Heart left ventricle (tissue), 16 donors: ENCODE data around the gene ASTN2. TPM values are rescaled to one million over a fixed set of nuclear protein-coding genes. Genes with fewer than 3 reads are reported as not detected.
A peak's percentile ranks its signal among the peaks of the same experiment; 100 is the strongest.

ENCODE experiments used
- ATAC-seq, 4 donors: fragments of 200-7000 bp; cut with Tn5 transposase; one replicate each; pipeline ENCODE4 v1.9.1; 2020 to 2022; ENCODE audit warnings: moderate library complexity in 4 of 4, mild to moderate bottlenecking in 3 of 4, moderate number of reproducible peaks in 1 of 4
- DNase-seq, 5 donors: peaks; one replicate each; pipeline ENCODE4 v3.0.0-alpha.2; 2020
- H3K27ac ChIP-seq, 12 donors: fragments of 200-600 bp; sonication (generic) in 4 of 12; one replicate each; pipeline versions ENCODE4 v1.5.0 to v1.8.0; 2016 to 2022; ENCODE audit warnings: mild to moderate bottlenecking in 2 of 12
- H3K27me3 ChIP-seq, 9 donors: fragments of 200-600 bp; sonication (generic) in 2 of 9; one replicate each; pipeline versions ENCODE4 v1.5.1 to v1.8.0; 2016 to 2022; ENCODE audit warnings: mild to moderate bottlenecking in 3 of 9
- H3K36me3 ChIP-seq, 9 donors: fragments of 200-600 bp; sonication (generic) in 2 of 9; one replicate each; pipeline versions ENCODE4 v1.5.0 to v1.8.0; 2018 to 2022; ENCODE audit warnings: mild to moderate bottlenecking in 2 of 9
- H3K4me1 ChIP-seq, 12 donors: fragments of 200-600 bp; sonication (generic) in 4 of 12; one replicate each; pipeline versions ENCODE4 v1.5.0 to v1.8.0; 2016 to 2022; ENCODE audit warnings: mild to moderate bottlenecking in 3 of 12
- H3K4me3 ChIP-seq, 12 donors: fragments of 200-600 bp; sonication (generic) in 4 of 12; one replicate each; pipeline versions ENCODE4 v1.5.0 to v1.8.0; 2017 to 2022; ENCODE audit warnings: mild to moderate bottlenecking in 9 of 12, moderate library complexity in 4 of 12
- H3K9me3 ChIP-seq, 12 donors: fragments of 200-600 bp; sonication (generic) in 4 of 12; one replicate each; pipeline versions ENCODE4 v1.5.0 to v1.8.0; 2016 to 2022; ENCODE audit warnings: mild to moderate bottlenecking in 1 of 12
- POLR2A ChIP-seq, 2 donors: fragments of 450-650 bp; IDR thresholded peaks; one replicate each; pipeline ENCODE4 v1.6.1; 2017; ENCODE audit warnings: antibody characterized with exemption in 2 of 2, mild to moderate bottlenecking in 2 of 2, moderate library complexity in 2 of 2
- WGBS, 4 donors: extraction: QIAGEN DNeasy Blood & Tissue Kit in 2 of 4; methylation state at CpG; one replicate each; pipeline versions ENCODE4 v1.1.5 to v1.1.7; 2013 to 2018; 5-methylcytosine and 5-hydroxymethylcytosine counted together
- intact Hi-C, 10 donors: fragments of 100-400 bp; cut with DNase I; formaldehyde crosslinking; loops; one replicate each; pipeline versions ENCODE4 v1.11.1 to v1.14.2; 2022
- polyA plus RNA-seq, 2 donors: library from polyadenylated mRNA; stranded (reverse); fragments of 200-250 nt; gene quantifications; one replicate each; pipeline ENCODE4 v1.2.3, GENCODE V29; 2013
- total RNA-seq, 9 donors: library from RNA; depleted of rRNA in 2 of 9; stranded (reverse); fragments of >200 nt in 2 of 9; fragmentation: NEBNext Ultra II Directional in 3 of 9; extraction: Animal tissue kit (Norgen Biotek cat#: 25700) in 3 of 9; gene quantifications; one replicate each; pipeline versions ENCODE4 v1.1.0 to v1.2.4, GENCODE V29; 2016 to 2023
- TF ChIP-seq, protein P1 (sequence below), 12 donors: fragments of 200-600 bp; sonication (generic) in 4 of 12; IDR thresholded peaks; one replicate each; pipeline versions ENCODE4 v1.5.0 to v1.8.0; 2018 to 2022; ENCODE audit warnings: antibody characterized with exemption in 12 of 12, mild to moderate bottlenecking in 5 of 12
- donor health status: ischemic (EF 13 %, LVEDD 7.1; RV severe dilation, severe dysfunction).
- donor health status: healthy with polysubstance abuse.
- donor health status: DM: no; HTN: yes; CAD: no.
- donor health status: DM: no; HTN: no; CAD: no.
- donor health status: ischemic (EF 25% LVEDD 6.9; RV normal size, moderate dysfunction).
- donor health status: ischemic (EF 25% LVEDD 5.7; RV mildly dilated, moderate dysfunction).
- donor health status: healthy.
- donor health status: DM: yes; HTN: yes; CAD: no.
- donor health status: ischemic (EF 35%, LVEDD 5.7; RV mildly dilated, moderate dysfunction).
- donor health status: nonischemic (EF 11% LVEDD 7.7; RV severe dilation, severe dysfunction).
- donor health status: DM: yes; HTN: yes; CAD: no.
- donor health status: PGD.
- donor health status: ischemic (EF 29% LVEDD 5.4; RV normal size, mild dysfunction).
- donor health status: nonischemic (EF 23%, LVEDD 6.1; RV moderate dilation, normal function).

ASTN2 gene
- total and polyA plus RNA-seq, 11 donors = 2.5 to 6.0 (median 3.5) TPM

DNA sequence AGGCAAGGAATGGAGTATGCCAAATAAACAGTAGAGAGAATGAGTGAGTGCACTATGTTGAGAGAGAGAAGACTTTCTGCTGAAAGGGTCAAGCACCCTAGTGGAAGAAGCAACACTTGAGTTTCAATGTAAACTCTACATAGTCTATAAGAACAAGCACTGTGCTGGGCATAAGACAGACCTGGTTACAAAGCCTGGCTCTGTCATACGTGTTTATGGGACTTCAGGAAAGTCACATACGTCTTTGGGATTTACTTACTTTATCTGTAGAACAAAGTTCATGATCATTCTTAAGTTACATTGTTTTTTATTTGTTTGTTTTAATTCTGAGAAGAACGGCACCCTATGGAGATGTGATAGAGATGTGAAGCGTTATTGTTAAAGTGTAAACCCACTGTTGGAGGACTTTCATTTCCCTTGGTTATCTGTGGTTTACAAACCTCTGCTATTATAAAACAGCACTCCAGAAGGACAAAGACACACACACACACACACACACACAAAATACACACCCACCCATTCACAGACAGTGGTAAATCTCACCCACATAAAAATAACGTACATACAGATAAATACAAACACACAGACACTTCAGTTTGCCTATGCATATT is 798.4 kb downstream of the ASTN2 start:
- no peak for DNase-seq
- 86 to 91% (median 89%) methylated on average over 5 of the region's 5 CpGs for WGBS, 4 donors
- no peak overlapping the region for H3K27ac ChIP-seq
- no peaks in the 10 kb centered on the region for H3K27me3 ChIP-seq
- no peaks in the 10 kb centered on the region for H3K4me1 ChIP-seq
- H3K9me3 ChIP-seq = peaks cover 0 to 13% (median 0%) of the 10 kb centered on the region in 12 donors
- H3K36me3 ChIP-seq = peaks cover 0 to 5% (median 0%) of the 10 kb centered on the region in 9 donors
- no peak for ATAC-seq
- H3K4me3 ChIP-seq = no peak overlapping the region
- intact Hi-C loops = no loop called here
- no peak for TF ChIP-seq POLR2A (IDR thresholded peaks at IDR 0.05)
- TF ChIP-seq, protein P1, sequence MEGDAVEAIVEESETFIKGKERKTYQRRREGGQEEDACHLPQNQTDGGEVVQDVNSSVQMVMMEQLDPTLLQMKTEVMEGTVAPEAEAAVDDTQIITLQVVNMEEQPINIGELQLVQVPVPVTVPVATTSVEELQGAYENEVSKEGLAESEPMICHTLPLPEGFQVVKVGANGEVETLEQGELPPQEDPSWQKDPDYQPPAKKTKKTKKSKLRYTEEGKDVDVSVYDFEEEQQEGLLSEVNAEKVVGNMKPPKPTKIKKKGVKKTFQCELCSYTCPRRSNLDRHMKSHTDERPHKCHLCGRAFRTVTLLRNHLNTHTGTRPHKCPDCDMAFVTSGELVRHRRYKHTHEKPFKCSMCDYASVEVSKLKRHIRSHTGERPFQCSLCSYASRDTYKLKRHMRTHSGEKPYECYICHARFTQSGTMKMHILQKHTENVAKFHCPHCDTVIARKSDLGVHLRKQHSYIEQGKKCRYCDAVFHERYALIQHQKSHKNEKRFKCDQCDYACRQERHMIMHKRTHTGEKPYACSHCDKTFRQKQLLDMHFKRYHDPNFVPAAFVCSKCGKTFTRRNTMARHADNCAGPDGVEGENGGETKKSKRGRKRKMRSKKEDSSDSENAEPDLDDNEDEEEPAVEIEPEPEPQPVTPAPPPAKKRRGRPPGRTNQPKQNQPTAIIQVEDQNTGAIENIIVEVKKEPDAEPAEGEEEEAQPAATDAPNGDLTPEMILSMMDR (IDR thresholded peaks at IDR 0.05) = no peak

DNA sequence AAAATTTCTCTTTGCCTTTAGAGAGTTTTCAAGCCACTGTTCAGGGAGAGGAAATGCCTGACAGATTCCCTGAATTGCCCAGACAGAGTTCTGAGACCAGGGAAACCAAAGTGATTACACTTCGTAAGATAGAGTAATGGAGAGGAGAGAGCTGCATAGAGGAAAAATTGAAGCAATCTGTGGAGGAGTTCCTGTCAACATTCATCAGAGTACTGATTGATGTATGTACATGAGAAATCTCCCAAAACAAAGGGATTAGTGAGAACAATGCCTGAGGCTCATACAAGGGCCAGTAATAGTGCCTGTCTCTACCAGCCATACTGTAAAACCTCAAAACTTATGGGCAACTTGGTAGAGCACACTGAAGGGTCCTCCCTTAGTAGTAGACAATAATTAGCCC is 806.8 kb downstream of the ASTN2 start:
- H3K36me3 ChIP-seq = no peaks in the 10 kb centered on the region
- H3K4me1 ChIP-seq = peaks cover 0 to 10% (median 0%) of the 10 kb centered on the region in 12 donors
- no peak for ATAC-seq
- TF ChIP-seq, protein P1 (IDR thresholded peaks at IDR 0.05) = no peak
- TF ChIP-seq POLR2A (IDR thresholded peaks at IDR 0.05) = no peak
- intact Hi-C loops = no loop called here
- H3K27me3 ChIP-seq = no peaks in the 10 kb centered on the region
- 90 to 97% (median 94%) methylated on average over 1 of the region's 1 CpG for WGBS, 4 donors
- H3K9me3 ChIP-seq = peaks cover 0 to 14% (median 0%) of the 10 kb centered on the region in 12 donors
- no peak for DNase-seq
- H3K27ac ChIP-seq = no peak overlapping the region
- no peak overlapping the region for H3K4me3 ChIP-seq

DNA sequence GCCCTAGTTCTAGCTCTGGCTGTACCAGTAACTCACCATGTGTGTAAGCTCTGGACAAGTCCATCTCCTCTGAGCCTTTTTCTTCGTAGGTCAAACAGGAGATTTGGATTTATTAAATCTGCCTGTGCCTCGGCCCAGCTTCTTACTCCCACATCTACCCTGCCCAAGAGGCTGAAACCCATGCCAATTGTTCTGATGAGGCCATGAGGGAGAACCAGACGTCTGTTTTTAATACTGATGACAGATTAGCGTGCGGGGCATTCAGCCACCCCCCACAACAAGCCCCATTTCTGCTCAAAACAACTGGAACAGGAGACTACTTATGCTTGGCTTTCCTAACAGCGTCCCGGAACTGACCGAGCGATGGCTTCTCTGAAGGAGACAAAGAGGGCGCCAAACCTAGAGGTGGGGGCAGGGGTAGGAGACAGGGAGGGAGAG is 808.9 kb downstream of the ASTN2 start:
- intact Hi-C loops = no loop called here
- DNase-seq = peak in 4 of 5 donors; percentile 27 to 66 (median 42)
- WGBS, 4 donors = 68 to 80% (median 78%) methylated on average over 10 of the region's 10 CpGs
- Histone ChIP-seq H3K27ac (peak overlapping the region in 9 of 12 donors; percentile 9 to 74 (median 45)), H3K4me1 (peaks cover 0 to 10% (median 0%) of the 10 kb centered on the region in 12 donors), H3K36me3 (no peaks in the 10 kb centered on the region), H3K4me3 (no peak overlapping the region), H3K9me3 (peaks cover 0 to 13% (median 0%) of the 10 kb centered on the region in 12 donors), H3K27me3 (no peaks in the 10 kb centered on the region)
- TF ChIP-seq POLR2A (IDR thresholded peaks at IDR 0.05) = no peak
- TF ChIP-seq, protein P1 (IDR thresholded peaks at IDR 0.05) = no peak
- peak; percentile 63 to 91 (median 86) for ATAC-seq

DNA sequence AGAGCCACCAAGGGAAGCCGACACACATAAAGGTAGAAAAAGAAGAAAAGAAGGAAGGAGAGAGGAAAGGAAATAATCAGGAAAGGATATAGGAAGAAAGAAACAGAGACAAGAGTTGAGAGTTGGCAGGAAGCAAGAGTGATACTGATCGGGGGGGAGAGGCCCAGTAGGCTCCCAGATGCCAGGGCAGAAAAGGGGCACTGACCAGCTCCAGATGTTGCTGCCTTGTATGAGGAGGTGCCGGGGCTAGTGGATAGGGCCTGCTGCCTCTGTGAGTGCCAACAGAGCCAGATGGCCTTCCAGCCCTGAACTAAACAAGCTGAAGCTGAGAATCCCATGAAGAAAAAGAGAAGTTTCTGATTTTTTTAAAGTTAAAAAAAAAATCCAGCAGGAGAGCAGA is 809.8 kb downstream of the ASTN2 start:
- H3K36me3 ChIP-seq = no peaks in the 10 kb centered on the region
- intact Hi-C loops = no loop called here
- 78 to 86% (median 83%) methylated on average over 3 of the region's 3 CpGs for WGBS, 4 donors
- peaks cover 0 to 10% (median 0%) of the 10 kb centered on the region in 12 donors for H3K4me1 ChIP-seq
- H3K4me3 ChIP-seq = no peak overlapping the region
- H3K9me3 ChIP-seq = peaks cover 0 to 6% (median 0%) of the 10 kb centered on the region in 12 donors
- TF ChIP-seq POLR2A (IDR thresholded peaks at IDR 0.05) = no peak
- TF ChIP-seq, protein P1 (IDR thresholded peaks at IDR 0.05) = no peak
- ATAC-seq (peak in 1 of 4 donors; percentile 29), DNase-seq (no peak)
- peak overlapping the region in 8 of 12 donors; percentile 22 to 74 (median 47) for H3K27ac ChIP-seq
- H3K27me3 ChIP-seq = no peaks in the 10 kb centered on the region
